GM12891 (cell line): ENCODE data around the gene NECTIN1.

ENCODE experiments used
- PAX5 ChIP-seq: IDR thresholded peaks from 2 replicates; pipeline ENCODE4 v1.6.1; 2011; ENCODE audit warnings: low read length, moderate library complexity, mild to moderate bottlenecking; ENCODE audit not compliant: insufficient read depth, severe bottlenecking
- POLR2A ChIP-seq: IDR thresholded peaks from 2 replicates; pipeline ENCODE4 v1.6.1; 2011; ENCODE audit warnings: low read depth, low read length, control low read depth
- POLR2AphosphoS5 ChIP-seq: IDR thresholded peaks from 2 replicates; pipeline ENCODE4 v1.6.1; 2011; ENCODE audit warnings: low read depth, low read length, control low read depth
- POU2F2 ChIP-seq: IDR thresholded peaks from 2 replicates; pipeline ENCODE4 v1.6.1; 2011; ENCODE audit warnings: low read depth, mild to moderate bottlenecking, control low read depth, low read length, moderate library complexity
- SPI1 ChIP-seq: IDR thresholded peaks from 2 replicates; pipeline ENCODE4 v1.6.1; 2011; ENCODE audit warnings: low read depth, low read length, control low read depth
- TAF1 ChIP-seq: IDR thresholded peaks from 2 replicates; pipeline ENCODE4 v1.6.1; 2011; ENCODE audit warnings: low read depth, low read length, control low read depth

DNA sequence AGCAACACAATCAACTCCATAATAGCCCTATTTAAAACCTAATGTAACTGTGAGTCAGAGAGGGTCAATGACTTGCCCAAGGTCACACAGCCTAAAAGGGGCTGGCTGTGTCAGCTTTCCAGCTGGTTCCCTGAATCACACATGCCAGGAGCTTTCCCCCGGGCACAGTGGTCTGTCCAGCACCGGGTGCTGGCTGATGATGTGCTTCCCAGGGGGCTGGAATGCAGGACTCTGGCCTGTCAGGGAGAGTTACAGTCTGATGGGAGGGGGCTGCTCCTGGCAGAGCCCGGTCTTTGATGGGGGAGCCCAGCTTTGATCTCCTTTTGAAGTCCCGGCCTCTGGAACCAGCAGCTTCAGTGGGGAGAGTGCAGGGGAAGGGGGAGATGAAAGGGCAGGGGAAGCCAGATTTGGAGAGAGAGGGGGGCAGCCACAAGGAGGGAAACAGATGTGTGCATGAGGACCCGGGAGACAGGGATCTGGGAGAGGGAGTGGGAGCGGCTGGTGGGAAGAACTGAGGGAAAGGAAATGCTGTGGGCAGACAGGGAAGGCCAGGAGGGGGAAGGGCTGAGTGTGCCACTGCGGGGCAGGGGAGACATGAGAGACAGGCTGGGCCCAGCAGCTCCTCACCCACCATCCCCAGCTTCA, 102.7 kb downstream of the NECTIN1 start:
- TF ChIP-seq POLR2AphosphoS5 = no peak
- no peak for TF ChIP-seq POLR2A
- TF ChIP-seq PAX5 = no peak
- TF ChIP-seq TAF1 = no peak
- no peak for TF ChIP-seq POU2F2
- TF ChIP-seq SPI1 = no peak
